Nephron progenitor cell (in vitro differentiated cells): ENCODE data around the gene TIMM9.

ENCODE experiments used
- DNase-seq: peaks from one replicate; pipeline ENCODE4 v3.0.0; 2021
- H3K27ac Mint-ChIP-seq: 2 replicates; pipeline ENCODE4 v1.8.0; 2021; ENCODE audit warnings: mild to moderate bottlenecking, moderate library complexity, mixed read lengths
- H3K27me3 Mint-ChIP-seq: 2 replicates; pipeline ENCODE4 v1.8.0; 2021; ENCODE audit warnings: mild to moderate bottlenecking, low read depth, mixed read lengths; ENCODE audit not compliant: poor library complexity
- H3K36me3 Mint-ChIP-seq: 2 replicates; pipeline ENCODE4 v1.8.0; 2021; ENCODE audit warnings: low read depth, mixed read lengths
- H3K4me1 Mint-ChIP-seq: 2 replicates; pipeline ENCODE4 v1.8.0; 2021; ENCODE audit warnings: mixed read lengths
- H3K4me3 Mint-ChIP-seq: 2 replicates; pipeline ENCODE4 v1.8.0; 2021; ENCODE audit warnings: mild to moderate bottlenecking, moderate library complexity, mixed read lengths
- H3K9me3 Mint-ChIP-seq: 2 replicates; pipeline ENCODE4 v1.8.0; 2021; ENCODE audit warnings: mild to moderate bottlenecking, moderate library complexity, mixed read lengths
- CTCF ChIP-seq: fragments of 200-600 bp; sonication (generic); IDR thresholded peaks from 2 replicates; pipeline ENCODE4 v1.5.0; 2021; ENCODE audit warnings: antibody characterized with exemption

Gene TIMM9

GRCh38 chr14:58464652-58465051 is 37.3 kb upstream of the TIMM9 start:
- no peaks in the 10 kb centered on the region for H3K9me3 Mint-ChIP-seq
- no peak for DNase-seq
- H3K27me3 Mint-ChIP-seq: no peaks in the 10 kb centered on the region
- H3K36me3 Mint-ChIP-seq: peaks cover 71% of the 10 kb centered on the region
- H3K27ac Mint-ChIP-seq: no peak overlapping the region
- no peaks in the 10 kb centered on the region for H3K4me1 Mint-ChIP-seq
- H3K4me3 Mint-ChIP-seq: no peak overlapping the region
- no peak for TF ChIP-seq CTCF

- H3K27me3 Mint-ChIP-seq: no peaks in the 10 kb centered on the region
- DNase-seq: no peak
- no peak for TF ChIP-seq CTCF
- peaks cover 64% of the 10 kb centered on the region for H3K36me3 Mint-ChIP-seq
- H3K27ac Mint-ChIP-seq: no peak overlapping the region
- H3K4me3 Mint-ChIP-seq: no peak overlapping the region
- H3K4me1 Mint-ChIP-seq: no peaks in the 10 kb centered on the region
- no peaks in the 10 kb centered on the region for H3K9me3 Mint-ChIP-seq
Observed at GRCh38 chr14:58463147-58463546, 35.8 kb upstream of the TIMM9 start.

- Mint-ChIP-seq H3K4me3 (no peak overlapping the region), H3K36me3 (peaks cover 59% of the 10 kb centered on the region), H3K9me3 (no peaks in the 10 kb centered on the region), H3K4me1 (no peaks in the 10 kb centered on the region), H3K27ac (no peak overlapping the region), H3K27me3 (no peaks in the 10 kb centered on the region)
- TF ChIP-seq CTCF: no peak
- no peak for DNase-seq
Observed at GRCh38 chr14:58460772-58461171, 33.4 kb upstream of the TIMM9 start.

GRCh38 chr14:58455593-58456265 is 28.4 kb upstream of the TIMM9 start:
- Mint-ChIP-seq H3K9me3 (no peaks in the 10 kb centered on the region), H3K27ac (peak overlapping the region; percentile 33)
- no peak for DNase-seq

GRCh38 chr14:58444627-58445026 is 17.3 kb upstream of the TIMM9 start:
- Mint-ChIP-seq H3K4me3 (no peak overlapping the region), H3K27me3 (no peaks in the 10 kb centered on the region), H3K9me3 (no peaks in the 10 kb centered on the region), H3K4me1 (no peaks in the 10 kb centered on the region), H3K27ac (no peak overlapping the region), H3K36me3 (peaks cover 50% of the 10 kb centered on the region)
- no peak for DNase-seq
- no peak for TF ChIP-seq CTCF

More at GRCh38 chr14:58455593-58456265, 28.4 kb upstream of the TIMM9 start:
- H3K27me3 Mint-ChIP-seq: no peaks in the 10 kb centered on the region
- peaks cover 76% of the 10 kb centered on the region for H3K36me3 Mint-ChIP-seq
- H3K4me1 Mint-ChIP-seq: no peaks in the 10 kb centered on the region
- TF ChIP-seq CTCF: no peak
- no peak overlapping the region for H3K4me3 Mint-ChIP-seq

- Mint-ChIP-seq H3K36me3 (peaks cover 74% of the 10 kb centered on the region), H3K4me3 (no peak overlapping the region), H3K4me1 (no peaks in the 10 kb centered on the region), H3K27me3 (no peaks in the 10 kb centered on the region), H3K27ac (no peak overlapping the region), H3K9me3 (no peaks in the 10 kb centered on the region)
- no peak for TF ChIP-seq CTCF
- DNase-seq: no peak
Observed at GRCh38 chr14:58439476-58439875, 12.1 kb upstream of the TIMM9 start.
